H1 (cell line): Measurements from ENCODE around the gene UBE2E2.

ENCODE experiments used
- ATF2 ChIP-seq: IDR thresholded peaks from 2 replicates; pipeline ENCODE4 v1.6.1; 2012; ENCODE audit warnings: low read length, inconsistent platforms
- ATF3 ChIP-seq: IDR thresholded peaks from 2 replicates; pipeline ENCODE4 v1.6.1; 2011; ENCODE audit warnings: low read depth, mild to moderate bottlenecking, low read length; ENCODE audit not compliant: insufficient read depth
- CTCF ChIP-seq, 3 experiments: IDR thresholded peaks; 1 replicate in 2 of 3; 2 replicates in 1 of 3; pipeline versions ENCODE4 v1.5.1 to v1.6.1; 2011; ENCODE audit warnings: low read length in 3 of 3, mild to moderate bottlenecking in 3 of 3, inconsistent platforms in 2 of 3, low read depth in 1 of 3, moderate library complexity in 1 of 3; ENCODE audit not compliant: insufficient read depth in 1 of 3; ENCODE audit errors: control extremely low read depth in 1 of 3
- JUN ChIP-seq: IDR thresholded peaks from 2 replicates; pipeline ENCODE4 v1.6.1; 2011; ENCODE audit warnings: low read depth, mild to moderate bottlenecking, improper control_type of control experiment, low read length
- KDM1A ChIP-seq: fragments of 200-600, 300-600 bp; sonication (generic); IDR thresholded peaks from 2 replicates; pipeline ENCODE4 v1.7.1; 2016; ENCODE audit warnings: mild to moderate bottlenecking, low read length, borderline replicate concordance
- POLR2AphosphoS5 ChIP-seq: IDR thresholded peaks from 2 replicates; pipeline ENCODE4 v1.6.1; 2011; ENCODE audit warnings: low read depth, low read length
- RAD21 ChIP-seq, 2 experiments: IDR thresholded peaks in 1 of 2; conservative IDR thresholded peaks in 1 of 2; 2 replicates each; pipeline ENCODE4 v1.6.1; 2011; ENCODE audit warnings: low read depth in 2 of 2, low read length in 2 of 2, improper control_type of control experiment in 1 of 2, inconsistent platforms in 1 of 2, mild to moderate bottlenecking in 1 of 2, moderate library complexity in 1 of 2
- SIX5 ChIP-seq: IDR thresholded peaks from 2 replicates; pipeline ENCODE4 v1.6.1; 2011; ENCODE audit warnings: mild to moderate bottlenecking, low read depth, low read length
- YY1 ChIP-seq: IDR thresholded peaks from 2 replicates; pipeline ENCODE4 v1.6.1; 2011; ENCODE audit warnings: low read depth, mild to moderate bottlenecking, low read length

- TF ChIP-seq KDM1A (no peak), SIX5 (no peak), ATF3 (no peak), CTCF (IDR thresholded peaks at IDR 0.05; ENCODE audit: control extremely low read depth in 1 of 3, insufficient read depth in 1 of 3, low read depth in 1 of 3, low read length in 3 of 3) (no peak), POLR2AphosphoS5 (no peak), YY1 (no peak), ATF2 (no peak), RAD21 (IDR thresholded peaks at IDR 0.05 in 1 of 2, conservative IDR thresholded peaks at IDR 0.05 in 1 of 2; ENCODE audit: low read depth in 2 of 2, low read length in 2 of 2) (no peak), JUN (no peak)
These were observed 370.7 kb downstream of the UBE2E2 start for GRCh38 chr3:23573827-23574226.
